GM21423 (cell line): ENCODE results near the gene APBB1.

Experiments
- ATAC-seq: cut with Tn5 transposase; IDR thresholded peaks from one replicate; pipeline ENCODE4 v1.9.1; 2021; ENCODE audit warnings: mild to moderate bottlenecking, moderate library complexity; ENCODE audit not compliant: unreplicated experiment

Gene APBB1

DNA sequence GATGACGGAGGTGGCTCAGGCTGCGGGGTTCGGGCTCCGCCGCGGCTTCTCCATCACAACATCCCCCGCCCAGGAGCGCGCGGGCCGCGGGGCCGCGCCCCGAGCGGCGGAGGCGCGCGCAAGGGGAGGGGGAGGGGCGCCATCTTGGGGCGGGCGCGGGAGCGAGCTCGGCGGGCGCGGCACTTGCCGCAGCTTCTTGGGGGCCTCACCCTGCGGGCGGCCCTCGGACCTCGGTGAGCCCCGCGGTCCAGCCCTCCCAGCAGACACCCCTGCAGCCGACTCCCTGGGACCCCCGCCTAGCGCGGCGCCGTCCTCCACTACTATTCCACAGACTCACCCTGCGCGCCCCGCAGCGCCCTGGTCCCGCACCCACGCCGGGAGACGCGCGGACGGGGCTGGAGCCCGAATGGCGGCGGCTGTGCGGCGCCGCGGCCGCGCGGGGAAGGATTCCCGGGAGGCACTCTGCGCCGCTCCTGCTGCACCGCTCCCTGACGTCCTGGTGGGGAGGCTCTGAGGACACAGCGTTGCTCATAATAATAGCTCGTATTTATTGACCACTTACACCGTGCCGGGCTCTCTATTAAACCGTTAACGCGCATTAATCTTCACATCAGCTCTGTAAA lies at the start of gene APBB1:
TSS of gene APBB1 (minus strand) at position 86 of the 623 bp plus-strand sequence. CDS start 7,747 bp downstream, outside the sequence.
- ATAC-seq = no peak

DNA sequence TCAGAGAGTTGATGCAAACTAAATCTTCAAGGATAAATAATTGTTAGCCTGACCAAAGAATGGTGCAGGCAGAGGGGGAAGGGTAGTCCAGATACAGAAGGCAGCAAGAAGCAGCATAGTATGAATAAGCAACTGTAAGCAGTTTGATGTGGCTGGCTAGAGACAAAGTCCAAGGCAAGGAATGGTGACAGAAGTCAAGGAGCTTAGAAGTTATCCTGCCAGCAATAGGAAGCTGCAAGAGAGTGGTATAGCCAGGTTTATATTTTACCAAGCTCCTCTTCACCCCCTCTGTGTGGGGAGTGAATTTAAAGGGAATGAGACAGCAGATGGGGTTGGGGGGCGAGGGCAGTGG lies 40.2 kb upstream of the APBB1 start:
- ATAC-seq = no peak

DNA sequence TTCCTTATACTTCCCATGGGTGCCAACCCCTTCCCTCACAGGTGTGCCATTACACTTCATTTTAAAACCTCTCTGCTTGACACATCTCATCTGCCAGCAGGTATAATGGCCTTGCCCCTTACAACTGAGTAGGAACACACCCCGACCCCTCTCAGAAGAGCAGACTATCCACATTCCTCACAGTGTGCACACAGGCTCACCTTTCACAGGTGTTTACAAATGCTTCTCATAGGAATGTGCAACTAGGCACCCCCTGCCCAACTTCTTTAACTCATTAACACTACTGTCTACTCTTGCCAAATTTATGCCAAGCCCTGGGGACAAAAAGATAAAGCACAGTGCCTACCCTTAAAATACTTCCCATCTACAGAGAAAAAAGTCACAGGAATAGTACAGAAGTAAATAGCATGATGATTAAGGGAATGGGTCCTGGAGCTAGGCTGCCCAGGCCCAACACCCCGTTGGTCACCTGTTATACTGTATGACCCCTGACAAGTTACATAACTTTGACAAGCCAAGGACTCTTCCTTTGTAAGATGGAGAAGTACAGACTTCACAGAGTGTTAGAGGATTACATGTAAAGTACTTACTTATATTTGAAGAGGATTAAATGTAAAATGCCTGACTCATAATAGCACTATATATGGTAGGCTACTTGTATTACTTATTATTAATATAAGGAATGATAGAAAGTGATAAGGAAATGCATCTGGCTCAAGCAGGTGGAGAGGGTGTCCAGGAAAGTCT lies 39.6 kb upstream of the APBB1 start:
- ATAC-seq = no peak

DNA sequence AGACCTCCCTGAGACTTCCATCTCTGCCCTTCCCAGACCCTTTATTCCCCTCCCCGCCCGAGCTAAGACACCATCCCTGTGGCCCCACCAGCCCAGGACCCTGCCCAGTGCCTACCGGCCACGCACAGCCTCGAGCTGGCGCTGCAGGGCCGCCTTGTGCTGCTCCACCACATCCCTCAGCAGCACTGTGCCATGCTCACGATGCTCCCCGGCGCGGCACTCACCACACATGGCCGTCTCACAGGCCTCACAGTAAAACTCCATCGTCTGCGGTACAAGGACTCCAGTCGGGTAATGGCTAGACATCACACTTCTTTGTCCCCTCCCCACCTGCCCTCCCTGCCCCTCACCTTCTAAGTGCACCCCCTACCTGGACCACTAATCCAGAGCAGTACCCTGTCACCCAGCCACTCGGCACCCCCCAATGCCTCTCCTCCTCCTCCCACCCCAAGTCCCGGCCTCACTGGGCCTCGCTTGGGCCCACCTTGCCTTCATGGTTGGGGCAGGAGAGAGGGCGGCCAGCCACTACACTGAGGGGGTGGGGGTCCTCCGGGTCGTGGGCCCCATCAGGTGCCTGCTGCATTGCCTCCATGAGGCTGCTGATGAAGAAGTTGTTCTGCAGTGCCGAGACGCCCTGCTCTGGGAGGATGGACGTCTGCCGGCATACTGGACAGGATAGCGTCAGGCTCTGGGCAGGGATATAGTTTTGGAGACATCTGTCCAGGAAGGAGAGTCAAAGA lies 38.9 kb upstream of the APBB1 start:
- ATAC-seq = no peak

DNA sequence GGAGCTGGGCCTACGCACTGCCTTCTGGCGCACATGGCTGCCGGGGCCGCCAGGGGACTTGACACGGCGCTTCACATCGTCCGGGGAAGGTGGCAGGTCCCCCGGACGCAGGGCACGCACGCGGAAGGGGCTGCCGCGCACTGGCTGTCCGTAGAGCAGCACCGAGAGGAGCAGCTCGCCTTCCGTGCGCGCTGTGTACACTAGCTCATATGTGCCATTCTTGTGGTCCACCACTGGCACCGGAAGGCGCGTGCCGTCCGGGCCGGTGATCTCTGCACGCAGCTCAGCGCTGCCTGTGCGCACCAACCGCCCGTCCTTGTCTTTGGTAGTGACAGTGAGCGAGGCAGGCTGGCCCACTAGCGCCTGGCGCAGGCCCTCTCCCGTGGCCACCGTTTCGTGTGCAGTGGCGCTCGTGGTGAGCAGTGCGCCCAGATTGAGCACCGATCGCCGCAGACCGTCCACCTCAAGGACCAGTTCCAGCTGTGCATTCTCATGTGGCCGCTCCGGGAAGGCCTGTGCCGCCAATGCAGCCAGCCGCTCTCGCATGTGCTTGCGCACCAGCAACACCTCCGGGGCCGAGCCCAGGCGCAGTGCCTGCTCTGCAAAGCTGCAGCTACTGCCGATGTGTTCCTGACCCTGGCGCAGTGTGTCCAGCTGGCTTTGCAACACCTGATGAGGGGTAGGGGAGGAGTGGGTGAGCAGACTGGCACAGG lies 37.6 kb upstream of the APBB1 start:
- no peak for ATAC-seq

DNA sequence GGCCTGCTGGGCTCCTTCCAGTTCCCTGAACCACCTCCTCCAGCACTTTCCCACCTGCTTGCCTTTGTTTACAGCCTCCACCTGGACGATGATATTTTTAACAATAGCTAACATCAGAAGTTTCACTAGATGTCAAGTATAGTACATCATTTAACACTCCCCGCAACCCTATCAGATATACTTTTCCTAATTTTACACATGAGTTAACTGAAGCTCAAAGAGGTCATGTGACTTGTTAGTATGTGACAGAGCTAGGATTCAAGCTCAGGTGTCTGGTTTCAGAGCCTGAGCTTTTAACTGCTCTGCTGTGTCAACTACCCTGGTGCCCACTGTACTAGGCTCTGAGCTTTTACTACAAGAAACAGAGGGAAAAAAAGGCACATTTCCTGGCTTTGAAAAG lies 36.2 kb upstream of the APBB1 start:
- ATAC-seq = no peak

DNA sequence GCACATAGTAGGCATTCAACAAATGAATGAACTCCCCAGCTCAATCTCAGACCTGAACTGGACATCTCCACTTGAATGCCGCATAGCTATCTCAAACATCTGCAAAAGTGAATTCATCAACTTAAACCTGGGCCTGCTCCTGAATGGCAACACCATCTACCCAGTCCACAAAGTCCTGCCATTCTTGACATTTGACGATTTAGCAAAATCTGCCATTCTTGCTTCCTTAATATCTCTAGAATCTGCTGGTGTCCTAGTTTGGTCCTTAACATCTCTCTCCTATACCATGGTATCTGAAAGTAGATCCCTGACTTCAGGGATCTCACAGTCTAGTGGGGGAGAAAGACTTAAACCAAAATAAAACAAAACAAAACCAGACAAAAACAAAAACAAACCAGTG lies 34.3 kb upstream of the APBB1 start:
- ATAC-seq = no peak

DNA sequence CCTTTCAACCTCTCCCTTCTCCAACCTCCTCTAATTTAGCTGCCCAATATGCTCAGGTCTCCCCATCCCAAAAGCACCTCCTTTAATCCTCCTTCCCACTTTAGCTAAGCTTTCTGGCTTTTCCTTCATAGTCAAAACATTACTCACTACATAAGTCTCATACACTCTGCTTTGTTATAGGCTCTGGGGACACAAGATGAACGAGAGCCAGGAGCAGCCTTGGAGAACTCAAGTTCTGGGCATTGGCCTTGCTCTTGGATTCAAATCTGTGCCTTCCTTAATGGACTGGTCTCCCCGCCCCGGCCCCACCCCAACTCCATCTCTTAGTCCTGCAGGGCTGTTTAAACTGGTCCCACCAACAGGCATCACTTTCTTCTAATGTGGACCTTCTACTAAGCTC lies 33.3 kb upstream of the APBB1 start:
- ATAC-seq = no peak

DNA sequence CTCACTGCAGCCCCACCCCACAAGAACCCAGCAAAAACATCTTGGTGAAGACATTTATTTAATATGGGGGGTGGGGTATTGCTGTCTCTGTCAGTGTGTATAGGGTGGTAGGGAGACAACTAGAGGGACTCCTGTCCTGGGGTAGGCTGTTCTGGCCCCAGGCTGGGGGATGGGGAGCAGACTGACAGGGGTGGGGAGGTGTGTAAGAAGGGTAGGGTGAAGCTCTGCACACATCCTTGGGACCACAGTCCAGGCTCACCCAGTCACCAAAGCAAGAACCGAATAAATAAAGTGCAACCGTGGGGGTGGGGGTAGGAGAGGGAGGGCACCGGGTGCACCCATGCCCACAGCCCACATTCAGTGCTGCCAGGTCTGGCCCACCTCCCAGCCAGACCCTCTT lies 29.7 kb upstream of the APBB1 start:
- no peak for ATAC-seq

DNA sequence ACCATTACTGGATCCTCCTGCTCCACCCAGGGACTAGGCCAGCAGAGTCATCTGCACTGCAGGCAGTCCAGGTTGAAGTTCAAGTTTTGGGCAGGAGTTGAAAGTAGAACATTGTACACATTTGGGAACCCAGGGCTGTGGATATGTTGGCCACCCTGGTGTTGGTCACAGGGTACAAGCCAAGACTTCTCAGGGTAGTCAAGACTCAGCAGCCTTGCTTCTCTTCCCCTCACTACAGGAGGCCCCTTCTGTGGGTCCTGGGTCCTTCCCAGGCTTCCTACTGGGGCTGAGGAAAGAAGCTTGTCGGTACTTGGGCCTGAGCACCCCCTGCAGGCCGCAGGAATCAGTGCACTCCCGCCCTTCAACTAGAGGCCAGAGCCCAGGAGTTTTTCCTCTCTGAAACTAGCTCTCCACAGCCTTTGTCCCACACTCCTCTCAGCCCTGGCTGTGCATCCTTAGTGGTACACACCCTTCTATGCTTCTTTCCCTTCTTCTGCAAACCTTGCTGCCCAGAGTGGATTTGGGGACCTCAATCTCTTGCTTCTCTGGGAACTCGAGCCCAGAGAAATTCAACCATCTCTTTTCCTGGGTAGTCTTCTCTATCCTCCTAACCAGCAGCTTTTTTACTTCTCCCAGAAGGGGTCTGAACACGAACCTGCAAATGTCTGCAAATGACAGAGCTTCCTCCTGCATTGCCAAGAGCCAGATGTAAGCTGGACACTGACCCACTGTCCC lies 24.5 kb upstream of the APBB1 start:
- peak; percentile 61 for ATAC-seq

DNA sequence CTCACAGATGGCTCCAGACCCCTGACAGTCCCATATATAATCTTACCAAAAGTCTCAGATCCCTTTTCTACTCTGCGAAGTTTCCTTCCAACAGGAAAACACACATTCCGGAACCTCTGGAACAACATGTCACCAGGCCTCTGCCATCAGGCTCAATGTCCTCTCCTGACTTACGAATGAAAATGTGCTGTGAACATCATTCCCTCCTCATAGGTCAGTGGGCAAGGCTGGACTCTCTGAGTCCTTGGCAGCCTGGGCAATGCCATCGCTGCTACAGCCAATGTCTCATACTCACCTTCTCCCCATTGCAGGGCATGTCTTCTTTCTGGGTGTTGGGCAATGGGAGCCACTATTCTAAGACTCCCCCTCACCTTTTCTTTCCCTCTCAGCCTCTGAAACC lies 23.5 kb upstream of the APBB1 start:
- no peak for ATAC-seq

DNA sequence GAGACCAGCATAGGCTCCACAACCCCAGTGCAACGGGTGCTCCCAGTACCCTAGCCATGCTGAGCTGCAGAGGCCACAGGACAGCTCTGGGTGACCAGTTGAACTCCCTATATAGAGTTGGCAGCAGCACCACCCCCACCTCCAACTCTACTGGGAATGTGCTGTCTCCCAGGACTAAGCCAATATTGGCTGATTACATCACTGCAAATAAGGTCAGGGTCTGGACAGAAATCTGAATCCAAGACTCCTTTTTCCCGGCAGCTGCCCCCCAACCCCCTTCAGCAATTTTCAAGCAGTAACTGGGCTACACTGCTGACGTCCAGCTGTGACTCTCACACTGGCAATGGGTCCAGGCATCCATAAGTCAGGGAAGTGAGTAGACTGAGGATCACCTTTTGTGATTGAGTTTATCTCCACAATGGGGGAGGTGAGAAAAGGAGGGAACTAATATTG lies 22.0 kb upstream of the APBB1 start, which contains the start of gene HPX:
TSS of gene HPX (minus strand) at position 82 of the 453 bp plus-strand sequence. CDS start at position 58, 24 bp downstream.
- ATAC-seq = no peak

DNA sequence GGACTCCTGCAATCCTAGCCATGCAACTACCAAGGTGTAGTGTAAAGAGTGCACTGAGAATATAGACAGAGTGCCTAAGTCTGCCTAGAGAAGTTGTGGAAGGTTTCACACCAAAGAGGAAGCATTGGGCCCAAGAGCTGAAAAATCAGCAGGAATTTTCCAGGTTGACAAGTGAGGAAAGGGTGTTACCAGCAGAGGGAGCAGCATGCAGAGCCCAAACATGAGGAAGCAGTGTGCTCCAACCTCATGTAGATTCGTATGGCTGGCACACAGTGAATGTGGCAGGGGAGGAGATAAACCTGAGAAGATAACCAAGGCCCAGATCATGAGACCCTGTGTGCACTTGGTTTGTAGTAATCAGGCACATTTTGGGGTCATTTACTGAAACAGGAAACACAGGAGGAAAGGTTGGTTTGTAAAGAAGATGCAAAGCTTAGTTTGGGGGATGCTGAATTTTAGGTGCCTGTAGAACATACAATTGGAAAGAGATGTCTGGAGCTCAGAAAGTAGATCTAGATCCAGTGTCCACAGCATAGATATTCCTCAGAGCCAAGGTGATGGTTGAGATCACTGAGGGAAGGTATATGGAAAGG lies 20.2 kb upstream of the APBB1 start:
- ATAC-seq = no peak

DNA sequence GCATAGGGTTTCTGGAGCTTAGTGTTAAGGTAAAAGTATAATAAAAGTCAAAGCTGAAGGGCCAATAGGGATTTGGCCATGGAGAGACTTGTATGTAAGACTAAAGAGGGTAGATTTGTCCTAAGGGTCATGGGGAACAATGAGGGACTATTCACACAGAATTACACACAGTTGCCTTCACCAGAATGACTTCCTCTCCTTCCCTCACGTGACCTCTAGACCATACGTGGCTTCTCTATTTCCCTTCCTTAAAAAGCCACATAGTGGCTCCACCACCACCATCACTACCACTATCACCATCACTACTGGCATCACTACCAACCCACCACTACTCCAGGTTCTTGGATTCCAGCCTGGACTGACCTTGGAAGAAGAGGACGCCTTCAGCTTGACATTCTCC lies 19.1 kb upstream of the APBB1 start:
- ATAC-seq = no peak

DNA sequence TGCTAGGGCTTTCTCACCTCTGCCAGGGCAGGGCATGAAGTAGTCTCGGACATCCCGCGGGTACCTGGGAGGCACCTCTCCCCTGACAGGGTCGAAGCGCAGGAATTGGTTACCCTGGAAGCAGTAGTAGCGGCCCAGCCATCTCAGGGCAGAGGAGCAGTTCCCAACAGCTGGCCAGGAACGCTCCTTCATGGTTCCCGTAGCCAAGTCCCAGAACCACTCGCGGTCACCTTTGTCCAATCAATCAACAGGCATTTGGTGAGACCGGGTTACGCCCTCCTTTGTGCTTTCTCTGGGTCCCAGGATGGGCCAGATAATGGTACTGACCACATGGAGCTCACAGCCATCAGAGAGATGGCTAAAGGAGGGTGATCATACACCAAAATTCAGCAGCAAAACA lies 18.5 kb upstream of the APBB1 start:
- ATAC-seq = no peak

DNA sequence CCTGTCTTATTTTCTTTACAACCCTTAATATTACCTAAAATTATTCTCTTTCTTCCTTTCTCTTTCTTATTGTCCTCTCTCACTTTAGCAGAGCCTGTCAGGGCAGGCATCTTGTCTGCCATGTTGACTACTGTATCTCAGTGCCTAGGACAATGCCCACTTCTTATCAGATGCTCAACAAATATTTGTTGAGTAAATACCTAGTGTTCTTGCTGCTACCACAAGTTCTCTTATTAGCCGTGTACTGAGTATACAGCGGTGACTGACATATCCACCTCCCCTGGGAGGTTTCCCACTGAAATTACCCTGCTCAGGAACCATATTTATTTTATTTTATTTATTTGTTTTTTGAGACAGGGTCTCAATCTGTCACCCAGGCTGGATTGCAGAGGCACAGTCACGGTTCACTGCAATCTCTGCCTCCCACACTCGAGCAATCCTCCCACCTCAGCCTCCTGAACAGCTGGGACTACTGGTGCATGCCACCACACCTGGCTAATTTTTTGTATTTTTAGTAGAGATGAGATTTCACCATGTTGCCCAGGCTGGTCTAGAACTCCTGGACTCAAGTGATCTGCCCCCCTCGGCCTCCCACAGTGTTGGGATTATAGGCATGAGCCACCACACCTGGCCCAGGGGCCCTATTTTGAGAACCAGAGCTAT lies 15.2 kb upstream of the APBB1 start:
- no peak for ATAC-seq

DNA sequence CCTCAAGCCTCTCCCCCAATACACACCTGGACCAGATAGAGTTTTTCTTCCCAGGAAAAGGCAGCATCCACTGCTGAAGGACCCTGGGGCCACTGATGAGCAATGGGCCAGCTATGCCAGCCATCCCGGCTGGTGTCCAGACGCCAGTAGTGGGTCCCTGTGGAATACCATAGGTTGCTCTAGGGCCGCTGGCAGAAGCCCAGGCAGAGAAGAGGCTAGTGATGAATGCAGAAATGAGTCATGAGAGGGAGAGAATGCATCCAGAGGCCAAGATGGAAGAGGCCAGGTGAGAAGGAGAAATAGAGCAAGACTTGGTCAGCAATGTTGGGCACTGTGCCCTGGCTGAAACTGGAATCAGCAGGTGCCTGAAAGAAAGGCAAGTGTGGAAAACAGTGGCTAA lies 13.0 kb upstream of the APBB1 start:
- no peak for ATAC-seq

DNA sequence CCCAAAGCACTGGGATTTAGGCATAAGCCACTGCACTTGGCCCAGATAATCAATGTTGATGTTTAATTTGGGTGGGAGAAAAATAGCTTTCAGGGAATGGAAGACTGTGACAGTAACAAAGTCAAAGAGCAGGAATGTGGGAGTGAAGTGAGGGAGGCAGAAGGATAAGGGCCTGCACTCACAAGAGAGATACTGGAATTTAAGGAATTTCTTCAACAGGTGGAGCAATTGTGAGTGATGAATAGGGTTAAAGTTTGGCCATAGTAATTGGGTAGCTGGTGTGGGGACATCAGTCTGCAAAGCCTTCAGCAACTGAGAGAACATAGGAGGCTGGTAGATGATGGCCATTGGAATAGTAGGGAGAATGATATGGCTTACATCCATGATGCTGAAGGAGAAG lies 8.6 kb upstream of the APBB1 start:
- ATAC-seq = no peak

DNA sequence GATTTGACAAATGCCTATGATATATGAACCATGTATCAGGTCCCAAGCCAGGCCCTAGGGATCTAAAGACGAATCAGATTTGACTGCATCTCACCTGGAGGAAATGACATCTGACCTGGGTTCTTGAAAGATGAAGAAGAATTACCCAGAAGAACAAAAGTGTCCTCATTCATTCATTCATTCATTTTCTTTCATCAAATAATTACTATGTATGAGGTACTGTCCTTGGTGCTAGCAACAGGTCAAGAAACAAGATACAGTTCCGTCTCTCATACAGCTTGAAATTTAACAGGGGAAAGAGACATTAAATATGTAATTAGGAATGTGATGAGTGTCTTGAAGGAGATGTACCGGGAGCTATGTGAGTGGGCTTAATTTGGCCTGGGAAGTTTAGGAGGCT lies 1.8 kb upstream of the APBB1 start:
- no peak for ATAC-seq

DNA sequence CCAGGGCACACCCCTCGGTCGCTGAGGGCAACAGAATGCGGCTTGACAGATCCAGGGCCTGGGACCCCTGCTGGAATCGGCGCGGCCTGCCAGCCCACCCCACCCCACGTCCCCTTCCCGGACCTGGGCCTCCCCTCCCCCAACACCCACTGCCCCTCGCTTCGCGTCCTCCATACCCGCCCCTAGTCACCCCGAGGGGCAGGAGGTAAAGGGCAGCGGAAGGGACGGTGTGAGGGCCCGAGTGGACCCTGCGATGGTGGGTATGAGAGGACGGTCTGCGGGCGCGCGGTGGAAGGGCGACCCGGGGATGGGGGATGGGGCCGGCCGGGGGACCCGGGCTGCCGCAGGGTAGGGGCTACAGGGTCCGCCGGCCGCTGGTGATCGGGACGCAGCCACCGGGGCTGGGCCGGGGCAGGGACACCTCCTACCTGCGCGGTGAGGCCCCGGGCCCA lies 311 bp downstream of the APBB1 start:
- no peak for ATAC-seq
